Measurements from ENCODE around the gene ABHD18.
"Not testable (repeated sequence)": the region's sequence is repeated elsewhere in the genome, so short reads cannot be mapped to it uniquely, and the experiment has no call there.

The ABHD18 gene

GRCh38 chr4:127993151-127993550 lies 27.9 kb downstream of the ABHD18 start:
- H3K27ac ChIP-seq (ENCODE audit: low read depth, low read length) = no peak overlapping the region

DNA sequence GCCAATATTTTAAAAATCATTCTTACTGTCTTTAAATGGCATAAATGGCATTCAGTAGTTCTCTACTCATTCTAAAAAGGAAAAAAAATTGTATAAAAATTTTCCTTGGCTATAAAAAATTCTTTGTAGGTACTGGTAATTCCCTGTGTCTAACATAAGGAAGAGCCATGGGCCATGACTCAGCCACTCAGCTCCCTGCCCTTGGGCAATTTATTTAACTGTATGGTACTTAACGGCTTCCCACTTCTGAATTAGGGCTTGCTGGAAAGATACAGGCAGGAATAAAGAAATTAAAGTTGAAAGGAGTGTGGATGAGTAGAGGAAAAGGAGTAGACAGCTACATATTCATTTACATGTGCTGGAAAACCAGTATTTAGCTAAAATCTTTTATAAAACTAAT lies 30.6 kb downstream of the ABHD18 start:
- H3K27me3 ChIP-seq (ENCODE audit: control insufficient read depth, insufficient read depth, low read length) = no peaks in the 10 kb centered on the region
- H3K36me3 ChIP-seq (ENCODE audit: control insufficient read depth, insufficient read depth, low read length) = peaks cover 15% of the 10 kb centered on the region
- no peak overlapping the region for H3K27ac ChIP-seq (ENCODE audit: low read depth, low read length)
- no peak overlapping the region for H3K4me3 ChIP-seq (ENCODE audit: low read depth, low read length)
- H3K9me3 ChIP-seq (ENCODE audit: control insufficient read depth, insufficient read depth, low read depth, low read length) = peaks cover 18% of the 10 kb centered on the region
- H3K4me1 ChIP-seq (ENCODE audit: control insufficient read depth, insufficient read depth, low read length) = no peaks in the 10 kb centered on the region
- H3K9ac ChIP-seq (ENCODE audit: low read length) = no peak overlapping the region

More at GRCh38 chr4:127993151-127993550, 27.9 kb downstream of the ABHD18 start:
- Histone ChIP-seq H3K36me3 (ENCODE audit: control insufficient read depth, insufficient read depth, low read length) (peaks cover 24% of the 10 kb centered on the region), H3K9ac (ENCODE audit: low read length) (no peak overlapping the region), H3K4me3 (ENCODE audit: low read depth, low read length) (no peak overlapping the region), H3K4me1 (ENCODE audit: control insufficient read depth, insufficient read depth, low read length) (no peaks in the 10 kb centered on the region), H3K9me3 (ENCODE audit: control insufficient read depth, insufficient read depth, low read depth, low read length) (peaks cover 11% of the 10 kb centered on the region), H3K27me3 (ENCODE audit: control insufficient read depth, insufficient read depth, low read length) (no peaks in the 10 kb centered on the region)

GRCh38 chr4:127996521-127996920 lies 31.3 kb downstream of the ABHD18 start:
- H3K4me3 ChIP-seq (ENCODE audit: low read depth, low read length); H3K27ac ChIP-seq (ENCODE audit: low read depth, low read length); H3K27me3 ChIP-seq (ENCODE audit: control insufficient read depth, insufficient read depth, low read length); H3K9ac ChIP-seq (ENCODE audit: low read length); H3K4me1 ChIP-seq (ENCODE audit: control insufficient read depth, insufficient read depth, low read length): not testable (repeated sequence)
- Histone ChIP-seq H3K36me3 (ENCODE audit: control insufficient read depth, insufficient read depth, low read length) (peaks cover 15% of the 10 kb centered on the region), H3K9me3 (ENCODE audit: control insufficient read depth, insufficient read depth, low read depth, low read length) (peaks cover 18% of the 10 kb centered on the region)

- H3K27me3 ChIP-seq (ENCODE audit: control insufficient read depth, insufficient read depth, low read length) = no peaks in the 10 kb centered on the region
- H3K4me1 ChIP-seq (ENCODE audit: control insufficient read depth, insufficient read depth, low read length) = no peaks in the 10 kb centered on the region
- H3K9me3 ChIP-seq (ENCODE audit: control insufficient read depth, insufficient read depth, low read depth, low read length) = peaks cover 18% of the 10 kb centered on the region
- no peak overlapping the region for H3K9ac ChIP-seq (ENCODE audit: low read length)
- peaks cover 15% of the 10 kb centered on the region for H3K36me3 ChIP-seq (ENCODE audit: control insufficient read depth, insufficient read depth, low read length)
- H3K4me3 ChIP-seq (ENCODE audit: low read depth, low read length) = no peak overlapping the region
- no peak overlapping the region for H3K27ac ChIP-seq (ENCODE audit: low read depth, low read length)
Measured at GRCh38 chr4:127997534-127998388, 32.6 kb downstream of the ABHD18 start.

GRCh38 chr4:128006592-128006991 lies 41.4 kb downstream of the ABHD18 start:
- no peak overlapping the region for H3K27ac ChIP-seq (ENCODE audit: low read depth, low read length)

GRCh38 chr4:128009428-128009827 lies 44.2 kb downstream of the ABHD18 start:
- peaks cover 12% of the 10 kb centered on the region; the same call in 1 of the 2 replicates for H3K36me3 ChIP-seq (ENCODE audit: control insufficient read depth, insufficient read depth, low read length)
- no peaks in the 10 kb centered on the region for H3K27me3 ChIP-seq (ENCODE audit: control insufficient read depth, insufficient read depth, low read length)
- no peaks in the 10 kb centered on the region for H3K4me1 ChIP-seq (ENCODE audit: control insufficient read depth, insufficient read depth, low read length)
- no peak overlapping the region for H3K4me3 ChIP-seq (ENCODE audit: low read depth, low read length)
- H3K27ac ChIP-seq (ENCODE audit: low read depth, low read length) = no peak overlapping the region
- H3K9ac ChIP-seq (ENCODE audit: low read length) = no peak overlapping the region
- no peaks in the 10 kb centered on the region for H3K9me3 ChIP-seq (ENCODE audit: control insufficient read depth, insufficient read depth, low read depth, low read length)

More at GRCh38 chr4:128006592-128006991, 41.4 kb downstream of the ABHD18 start:
- Histone ChIP-seq H3K9ac (ENCODE audit: low read length) (no peak overlapping the region), H3K27me3 (ENCODE audit: control insufficient read depth, insufficient read depth, low read length) (no peaks in the 10 kb centered on the region), H3K4me3 (ENCODE audit: low read depth, low read length) (no peak overlapping the region), H3K9me3 (ENCODE audit: control insufficient read depth, insufficient read depth, low read depth, low read length) (no peaks in the 10 kb centered on the region), H3K36me3 (ENCODE audit: control insufficient read depth, insufficient read depth, low read length) (peaks cover 5% of the 10 kb centered on the region; the same call in 1 of the 2 replicates), H3K4me1 (ENCODE audit: control insufficient read depth, insufficient read depth, low read length) (no peaks in the 10 kb centered on the region)

GRCh38 chr4:128025319-128025718 lies 60.1 kb downstream of the ABHD18 start:
- Histone ChIP-seq H3K9me3 (ENCODE audit: control insufficient read depth, insufficient read depth, low read depth, low read length) (no peaks in the 10 kb centered on the region), H3K9ac (ENCODE audit: low read length) (no peak overlapping the region), H3K27me3 (ENCODE audit: control insufficient read depth, insufficient read depth, low read length) (no peaks in the 10 kb centered on the region), H3K27ac (ENCODE audit: low read depth, low read length) (no peak overlapping the region), H3K4me1 (ENCODE audit: control insufficient read depth, insufficient read depth, low read length) (no peaks in the 10 kb centered on the region), H3K36me3 (ENCODE audit: control insufficient read depth, insufficient read depth, low read length) (peaks cover 52% of the 10 kb centered on the region), H3K4me3 (ENCODE audit: low read depth, low read length) (no peak overlapping the region)

GRCh38 chr4:128029907-128030306 lies 64.7 kb downstream of the ABHD18 start:
- Histone ChIP-seq H3K27ac (ENCODE audit: low read depth, low read length) (no peak overlapping the region), H3K4me1 (ENCODE audit: control insufficient read depth, insufficient read depth, low read length) (no peaks in the 10 kb centered on the region), H3K27me3 (ENCODE audit: control insufficient read depth, insufficient read depth, low read length) (no peaks in the 10 kb centered on the region), H3K9me3 (ENCODE audit: control insufficient read depth, insufficient read depth, low read depth, low read length) (no peaks in the 10 kb centered on the region), H3K36me3 (ENCODE audit: control insufficient read depth, insufficient read depth, low read length) (peaks cover 26% of the 10 kb centered on the region), H3K9ac (ENCODE audit: low read length) (no peak overlapping the region), H3K4me3 (ENCODE audit: low read depth, low read length) (no peak overlapping the region)

GRCh38 chr4:128031756-128032384 lies 66.7 kb downstream of the ABHD18 start:
- no peaks in the 10 kb centered on the region for H3K4me1 ChIP-seq (ENCODE audit: control insufficient read depth, insufficient read depth, low read length)
- no peak overlapping the region for H3K27ac ChIP-seq (ENCODE audit: low read depth, low read length)
- no peak overlapping the region for H3K4me3 ChIP-seq (ENCODE audit: low read depth, low read length)
- H3K27me3 ChIP-seq (ENCODE audit: control insufficient read depth, insufficient read depth, low read length) = no peaks in the 10 kb centered on the region
- H3K9ac ChIP-seq (ENCODE audit: low read length) = no peak overlapping the region
- H3K9me3 ChIP-seq (ENCODE audit: control insufficient read depth, insufficient read depth, low read depth, low read length) = no peaks in the 10 kb centered on the region
- H3K36me3 ChIP-seq (ENCODE audit: control insufficient read depth, insufficient read depth, low read length) = peaks cover 20% of the 10 kb centered on the region

GRCh38 chr4:128039568-128039967 lies 74.4 kb downstream of the ABHD18 start:
- H3K4me1 ChIP-seq (ENCODE audit: control insufficient read depth, insufficient read depth, low read length) = no peaks in the 10 kb centered on the region
- no peak overlapping the region for H3K27ac ChIP-seq (ENCODE audit: low read depth, low read length)
- no peaks in the 10 kb centered on the region for H3K36me3 ChIP-seq (ENCODE audit: control insufficient read depth, insufficient read depth, low read length)

GRCh38 chr4:128047019-128047418 lies 81.8 kb downstream of the ABHD18 start:
- H3K9me3 ChIP-seq (ENCODE audit: control insufficient read depth, insufficient read depth, low read depth, low read length); H3K4me3 ChIP-seq (ENCODE audit: low read depth, low read length); H3K27me3 ChIP-seq (ENCODE audit: control insufficient read depth, insufficient read depth, low read length); H3K36me3 ChIP-seq (ENCODE audit: control insufficient read depth, insufficient read depth, low read length); H3K4me1 ChIP-seq (ENCODE audit: control insufficient read depth, insufficient read depth, low read length); H3K27ac ChIP-seq (ENCODE audit: low read depth, low read length); H3K9ac ChIP-seq (ENCODE audit: low read length): not testable (repeated sequence)

More at GRCh38 chr4:128039568-128039967, 74.4 kb downstream of the ABHD18 start:
- Histone ChIP-seq H3K27me3 (ENCODE audit: control insufficient read depth, insufficient read depth, low read length) (no peaks in the 10 kb centered on the region), H3K9ac (ENCODE audit: low read length) (no peak overlapping the region), H3K9me3 (ENCODE audit: control insufficient read depth, insufficient read depth, low read depth, low read length) (no peaks in the 10 kb centered on the region), H3K4me3 (ENCODE audit: low read depth, low read length) (no peak overlapping the region)

All from HUES6 (cell line).